ENCODE results near the gene TCF3.
A peak's percentile ranks its signal among the peaks of the same experiment; 100 is the strongest.
"Not testable (repeated sequence)": the region's sequence is repeated elsewhere in the genome, so short reads cannot be mapped to it uniquely, and the experiment has no call there.

TCF3 gene

DNA sequence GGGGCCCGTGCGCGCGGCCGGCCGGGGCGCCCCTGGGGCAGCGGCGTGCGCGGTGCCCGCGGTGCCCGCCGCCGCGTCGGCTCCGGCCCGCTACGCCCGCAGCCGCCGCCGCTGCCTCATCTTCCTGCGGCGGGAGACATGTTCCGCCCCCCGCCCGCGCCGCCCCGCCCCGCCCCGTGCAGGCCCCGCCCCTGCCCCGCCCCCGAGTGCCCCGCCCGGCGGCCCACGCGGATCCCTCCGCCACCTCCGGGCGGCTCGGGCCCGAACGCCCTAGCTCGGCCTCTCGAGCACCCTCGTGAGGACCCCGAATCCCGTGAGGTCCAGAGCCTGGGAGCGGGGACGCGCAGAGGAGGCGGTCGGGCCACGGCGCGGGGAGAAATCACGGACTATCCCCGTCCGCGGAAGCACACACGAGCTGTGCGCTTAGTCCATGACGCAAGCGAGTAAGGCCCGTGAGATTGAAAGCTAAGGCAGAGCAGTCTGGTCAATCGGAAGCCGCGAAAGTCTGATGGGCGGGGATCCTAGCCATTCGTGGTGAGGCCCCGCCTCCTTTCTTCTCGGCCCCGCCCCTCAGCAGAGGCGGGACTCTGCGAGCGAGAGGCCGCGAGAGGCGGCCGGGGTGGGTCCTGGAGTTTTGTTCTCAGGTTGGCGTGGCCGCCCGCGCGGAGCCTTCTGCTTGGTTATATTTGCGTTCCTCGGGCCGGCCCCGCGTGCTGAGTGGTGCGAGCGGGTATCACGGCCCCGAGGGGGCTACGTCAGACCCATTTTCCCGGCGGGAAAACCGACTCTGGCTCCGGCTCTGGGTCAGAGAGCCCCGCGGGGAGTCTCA lies at the start of gene TCF3:
Gene TCF3 (minus strand): TSS at position 145 of the 829 bp plus-strand sequence. CDS start 2,367 bp downstream, outside the sequence.
- DNase-seq (ENCODE audit: low spot score), result peak; percentile 97

DNA sequence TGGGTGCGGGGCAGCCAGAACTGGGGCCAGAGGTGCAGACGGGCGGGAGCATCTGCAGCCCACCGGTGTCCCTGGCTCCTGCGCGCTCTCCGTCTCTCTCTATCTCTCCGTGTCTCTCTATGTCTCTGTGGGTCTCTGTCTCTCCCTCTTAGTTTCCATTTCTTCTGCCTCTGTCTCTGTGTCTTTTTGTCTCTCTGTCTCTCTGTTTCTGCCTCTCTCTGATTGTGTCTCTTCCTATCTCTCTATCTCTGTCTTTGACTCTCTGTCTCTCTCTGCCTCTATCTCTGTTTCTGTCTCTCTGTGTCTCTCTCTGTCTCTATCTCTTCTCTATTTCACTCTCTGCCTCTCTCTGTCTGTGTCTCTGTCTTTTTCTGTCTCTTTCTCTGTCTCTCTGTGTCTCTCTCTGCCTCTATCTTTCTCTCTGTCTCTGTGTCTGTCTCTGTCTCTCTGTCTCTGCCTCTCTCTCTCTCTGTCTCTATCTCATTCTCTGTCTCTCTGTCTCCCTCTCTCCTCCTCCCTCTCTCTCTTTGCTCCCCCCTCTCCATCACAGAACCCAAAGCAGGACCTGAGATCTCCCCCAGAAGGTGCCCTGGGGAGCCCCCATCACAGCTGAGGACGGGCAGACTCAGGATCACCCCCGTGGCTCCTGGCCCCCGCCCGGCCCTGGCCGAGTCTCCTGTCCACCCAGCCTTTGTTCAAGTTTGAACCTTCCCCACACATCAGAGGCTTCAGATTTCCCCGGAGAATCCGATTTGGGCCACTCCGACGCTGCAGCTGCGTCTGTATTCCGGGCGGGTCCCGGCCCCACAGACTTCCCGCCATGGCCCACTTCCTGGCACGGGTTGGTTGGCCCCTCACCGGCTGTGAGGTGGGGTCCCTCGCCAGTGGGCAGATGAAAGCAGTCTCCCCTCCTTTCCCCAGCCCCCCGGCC lies 48.6 kb upstream of the TCF3 start:
- DNase-seq (ENCODE audit: low spot score), result no peak

GRCh38 chr19:1699998-1700732 lies 47.8 kb upstream of the TCF3 start:
- no peak for DNase-seq (ENCODE audit: low spot score)

GRCh38 chr19:1699386-1699785 lies 47.0 kb upstream of the TCF3 start:
- DNase-seq (ENCODE audit: low spot score), result no peak

GRCh38 chr19:1698636-1699035 lies 46.2 kb upstream of the TCF3 start:
- DNase-seq (ENCODE audit: low spot score), result no peak

DNA sequence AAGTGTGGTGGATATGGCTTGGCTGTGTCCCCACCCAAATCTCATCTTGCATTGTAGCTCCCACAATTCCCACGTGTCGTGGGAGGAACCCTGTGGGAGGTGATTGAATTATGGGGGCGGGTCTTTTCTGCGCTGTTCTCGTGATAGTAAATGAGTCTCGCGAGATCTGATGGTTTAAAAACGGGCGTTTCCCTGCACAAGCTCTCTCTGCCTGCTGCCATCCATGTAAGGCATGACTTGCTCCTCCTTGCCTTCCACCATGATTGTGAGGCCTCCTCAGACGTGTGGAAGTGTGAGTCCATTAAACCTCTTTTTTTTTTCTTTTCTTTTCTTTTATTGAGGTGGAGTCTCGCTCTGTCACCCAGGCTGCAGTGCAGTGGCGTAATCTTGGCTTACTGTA lies 43.1 kb upstream of the TCF3 start:
- DNase-seq (ENCODE audit: low spot score), result not testable (repeated sequence)

- no peak for DNase-seq (ENCODE audit: low spot score)
Measured at GRCh38 chr19:1691589-1692290, 39.3 kb upstream of the TCF3 start.

DNA sequence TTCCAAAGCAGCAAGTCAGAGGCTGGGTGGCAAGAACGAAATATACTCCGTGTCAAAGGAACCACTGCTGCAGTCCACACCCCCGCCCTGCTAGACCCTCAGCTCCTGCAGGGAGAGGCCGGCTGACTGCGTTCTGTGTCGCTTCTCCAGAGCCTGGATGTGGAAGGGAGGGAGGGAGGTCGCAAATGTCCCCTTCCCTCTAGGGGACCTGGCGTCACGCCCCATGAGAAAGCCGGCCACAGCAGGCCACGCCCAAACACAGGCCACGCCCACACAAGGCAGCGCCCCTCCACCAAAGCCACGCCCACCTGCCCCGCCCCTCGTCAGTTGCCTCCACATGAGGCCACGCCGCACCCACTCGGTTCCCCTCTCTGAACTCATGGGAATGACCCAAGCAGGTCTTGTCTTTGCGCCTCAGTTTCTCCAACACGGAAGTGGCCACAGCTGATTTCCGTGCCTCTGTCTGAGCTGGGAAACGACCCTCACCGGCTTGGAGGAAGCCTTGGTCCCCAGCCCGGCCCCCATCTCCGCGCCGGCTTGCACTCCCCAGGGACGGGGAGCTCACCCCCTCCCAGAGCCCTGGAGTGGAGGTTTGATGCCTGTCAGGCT lies 38.4 kb upstream of the TCF3 start:
- no peak for DNase-seq (ENCODE audit: low spot score)

- not testable (repeated sequence) for DNase-seq (ENCODE audit: low spot score)
Measured at GRCh38 chr19:1685785-1686184, 33.4 kb upstream of the TCF3 start.

GRCh38 chr19:1685046-1685445 lies 32.6 kb upstream of the TCF3 start:
- DNase-seq (ENCODE audit: low spot score), result no peak

DNA sequence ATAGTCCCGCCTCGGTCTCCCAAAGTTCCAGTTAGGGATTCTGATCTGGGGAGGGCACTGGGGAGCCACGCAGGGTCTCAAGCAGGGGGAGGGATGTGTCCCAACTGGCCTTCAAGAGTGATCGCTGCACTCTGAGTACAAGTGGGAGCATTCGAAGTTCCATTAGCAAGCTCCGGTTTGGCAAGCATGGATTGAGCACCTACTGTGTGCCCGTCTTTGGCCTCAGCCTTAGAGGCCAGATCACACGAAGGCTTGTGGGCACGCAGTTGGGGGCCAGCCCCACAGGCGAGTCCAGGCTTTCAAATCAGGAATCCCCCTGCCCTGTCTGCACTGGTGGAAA lies 32.1 kb upstream of the TCF3 start:
- no peak for DNase-seq (ENCODE audit: low spot score)

- DNase-seq (ENCODE audit: low spot score), result no peak
Measured at GRCh38 chr19:1683869-1684572, 31.6 kb upstream of the TCF3 start.

DNA sequence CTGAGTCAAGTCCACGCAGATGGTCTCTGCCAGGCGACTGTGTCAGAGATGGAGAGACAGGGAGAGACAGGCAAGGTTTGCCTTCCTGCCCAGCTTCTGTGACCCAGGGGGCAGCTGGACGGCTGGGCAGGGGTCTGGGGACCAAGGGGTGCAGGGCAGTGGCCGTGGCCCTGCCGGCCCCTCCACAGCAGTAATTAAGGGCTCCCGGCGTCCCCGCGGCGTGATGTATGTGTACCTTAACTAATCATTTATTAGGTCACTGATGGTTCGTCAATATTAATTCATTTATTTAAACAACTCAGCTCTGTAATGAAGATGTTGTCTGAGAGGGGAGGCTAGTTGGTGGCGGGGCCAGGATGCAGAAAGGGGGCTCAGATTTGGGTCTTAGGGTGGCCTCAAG lies 28.6 kb upstream of the TCF3 start:
- DNase-seq (ENCODE audit: low spot score), result no peak

GRCh38 chr19:1678073-1678472 lies 25.7 kb upstream of the TCF3 start:
- DNase-seq (ENCODE audit: low spot score), result no peak

DNA sequence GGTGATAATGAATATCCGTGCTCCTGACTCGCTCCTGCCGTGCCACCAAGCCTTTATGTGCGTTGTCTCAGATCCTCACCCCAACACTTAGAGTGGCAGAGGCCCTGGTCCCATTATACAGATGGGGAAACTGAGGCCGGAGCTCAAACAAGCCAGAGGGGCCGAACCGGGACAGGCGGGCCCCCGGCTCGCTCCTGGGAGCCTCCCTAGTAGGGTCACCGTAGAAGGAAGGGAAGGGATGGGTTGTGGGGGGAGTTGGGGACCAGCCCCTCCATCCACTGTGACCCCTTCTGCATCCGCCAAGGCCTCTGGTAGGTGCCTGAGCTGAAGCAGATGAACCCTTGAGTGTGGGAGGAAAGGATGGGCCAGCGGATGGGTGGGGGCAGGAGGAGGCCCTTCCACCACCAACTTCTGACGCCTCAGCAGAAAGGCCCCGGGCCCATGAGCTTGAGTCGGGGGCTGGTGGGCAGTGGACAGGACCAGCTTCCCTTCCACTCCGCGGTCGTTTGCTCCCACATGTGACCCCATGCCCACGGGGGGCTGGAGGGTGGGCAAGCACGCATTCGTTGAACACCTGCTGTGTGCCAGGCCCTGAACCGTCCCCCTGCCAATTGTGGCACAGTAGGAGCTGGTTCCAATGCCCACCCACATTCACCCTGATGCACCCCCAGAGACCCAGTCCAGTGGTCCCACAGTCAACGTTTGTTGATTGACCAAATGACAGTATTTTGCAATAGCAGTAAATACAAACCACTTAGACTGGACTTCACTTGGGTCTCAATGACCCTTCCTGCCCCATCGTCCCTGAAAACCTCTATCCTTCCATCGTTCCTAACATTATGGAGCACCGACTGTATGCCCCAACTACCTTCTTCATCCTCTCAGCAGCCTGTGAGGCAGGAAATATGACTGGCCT lies 24.2 kb upstream of the TCF3 start:
- no peak for DNase-seq (ENCODE audit: low spot score)

DNA sequence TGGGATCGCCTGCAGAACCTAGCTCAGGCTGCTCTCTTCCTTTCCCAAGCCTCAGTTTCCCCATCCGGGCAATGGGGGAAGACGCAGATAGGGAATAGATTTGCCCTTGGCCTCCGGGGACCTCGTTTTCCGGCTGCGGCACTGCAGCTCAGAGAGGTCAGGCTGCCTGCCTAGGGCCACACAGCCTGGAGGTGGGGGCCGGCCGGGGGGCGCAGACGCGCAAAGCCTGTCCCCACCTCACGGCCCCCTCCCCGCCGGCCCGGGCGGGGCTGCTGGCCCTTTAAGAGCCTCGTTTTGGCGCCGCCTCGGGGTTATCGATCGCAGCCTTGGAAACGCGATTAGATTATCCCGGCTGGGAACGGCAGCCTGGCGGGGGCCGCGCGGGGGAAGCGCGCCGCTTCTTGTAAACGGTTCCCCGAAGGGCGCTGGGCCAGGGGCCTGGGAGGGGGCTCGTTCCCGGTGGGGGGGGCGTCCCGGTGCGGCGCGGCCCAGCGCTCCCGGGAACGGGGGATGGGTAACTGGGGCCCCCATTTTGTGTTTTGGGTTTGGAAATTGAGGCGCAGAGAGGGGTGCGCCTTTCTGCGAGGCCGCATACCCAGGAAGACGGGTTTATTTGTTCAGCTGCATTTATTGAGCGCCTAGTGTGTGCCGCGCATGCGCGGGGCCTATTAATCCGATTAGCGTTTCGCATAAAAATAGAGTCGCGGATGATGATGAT lies 23.4 kb upstream of the TCF3 start:
- DNase-seq (ENCODE audit: low spot score), result no peak

DNA sequence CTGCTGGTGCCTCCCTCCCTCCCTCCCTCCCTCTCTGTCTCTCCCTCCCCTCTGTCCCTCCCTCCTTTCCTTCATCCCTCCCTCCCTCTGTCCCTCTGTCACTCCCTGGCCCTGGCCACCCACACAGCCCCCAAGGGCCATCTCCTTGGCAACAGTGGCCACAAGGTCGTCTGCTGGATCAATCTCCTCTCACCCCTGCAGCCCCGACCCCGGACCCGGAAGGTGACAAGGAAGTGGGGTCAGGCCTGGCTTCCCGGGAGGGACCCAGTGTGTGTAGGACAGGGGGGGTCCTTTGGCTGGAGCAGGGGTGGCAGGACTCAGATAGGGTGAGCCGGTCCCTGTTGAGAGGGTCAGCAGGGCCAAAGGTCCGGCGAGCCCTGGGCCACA lies 21.9 kb upstream of the TCF3 start:
- no peak for DNase-seq (ENCODE audit: low spot score)

DNA sequence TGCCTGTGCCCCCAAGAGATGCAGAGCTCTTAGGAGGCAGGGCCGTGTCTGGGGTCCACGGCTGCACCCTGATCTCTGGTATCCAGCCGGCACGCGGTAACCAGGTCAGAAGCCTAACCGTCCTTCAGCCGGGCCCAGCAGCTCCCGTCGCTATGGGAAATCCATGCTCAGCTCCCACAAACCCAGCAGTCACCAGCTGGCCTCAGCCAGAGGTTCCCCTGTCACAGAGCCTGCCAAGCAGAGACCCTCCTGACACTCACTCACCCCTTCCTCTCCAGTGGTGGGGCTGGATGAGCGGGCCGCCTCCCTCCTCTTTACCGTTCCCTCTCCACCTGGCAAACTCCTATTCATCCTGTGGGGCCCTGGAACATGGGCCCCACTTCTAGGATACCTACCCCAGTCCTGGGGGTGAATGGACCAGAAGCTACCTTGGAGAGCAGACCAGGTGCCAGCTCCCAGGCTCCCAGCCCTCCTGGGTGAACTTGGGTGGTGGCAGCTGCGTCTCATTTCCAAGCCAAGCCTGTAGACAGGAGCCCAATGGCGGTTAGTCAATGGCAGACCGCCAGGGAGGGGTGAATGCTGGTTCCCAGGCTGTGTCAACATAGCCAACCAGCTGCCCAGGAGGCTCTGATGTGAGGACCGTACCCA lies 21.4 kb upstream of the TCF3 start:
- DNase-seq (ENCODE audit: low spot score), result no peak
